HEK293 (cell line): Measurements from ENCODE around the gene ELFN1.

Experiments
- CTCF ChIA-PET: fragments of 350-600 bp; formaldehyde crosslinking; extraction: SDS; loops from one replicate; lab custom pipeline; 2021; ENCODE audit warnings: antibody characterized with exemption; lab: Yijun Ruan, JAX
- POLR2A ChIA-PET: fragments of 300-600 bp; formaldehyde crosslinking; extraction: SDS; loops from one replicate; lab custom pipeline; 2020; ENCODE audit warnings: antibody characterized with exemption, inconsistent platforms; lab: Yijun Ruan, JAX
- H3K27ac ChIP-seq: fragments of 200-500 bp; sonication (Bioruptor generic); 2 replicates; pipeline ENCODE4 v1.5.1; 2014; ENCODE audit warnings: low read depth, low read length, control low read depth, inconsistent platforms; ENCODE audit errors: extremely low read depth
- H3K36me3 ChIP-seq, 2 experiments: fragments of 200-500 bp in 1 of 2; sonication (Bioruptor generic) in 1 of 2; 1 replicate in 1 of 2; 2 replicates in 1 of 2; pipeline ENCODE4 v1.5.1; 2014 to 2017; ENCODE audit warnings: inconsistent platforms in 2 of 2, low read length in 2 of 2; ENCODE audit not compliant: control insufficient read depth in 2 of 2, insufficient read depth in 1 of 2
- H3K4me1 ChIP-seq: fragments of 200-500 bp; sonication (Bioruptor generic); 2 replicates; pipeline ENCODE4 v1.5.1; 2014; ENCODE audit warnings: mild to moderate bottlenecking, low read length, inconsistent platforms; ENCODE audit not compliant: control insufficient read depth, insufficient read depth
- H3K4me3 ChIP-seq: 2 replicates; pipeline ENCODE4 v1.5.1; 2011; ENCODE audit warnings: low read depth, mild to moderate bottlenecking, control low read depth, low read length, moderate library complexity
- H3K9me3 ChIP-seq: fragments of 200-500 bp; sonication (Bioruptor generic); 2 replicates; pipeline ENCODE4 v1.5.1; 2014; ENCODE audit warnings: low read depth, low read length, inconsistent platforms; ENCODE audit not compliant: control insufficient read depth, insufficient read depth
- KLF9 ChIP-seq: fragments of 450-650 bp; formaldehyde crosslinking; IDR thresholded peaks from 2 replicates; pipeline ENCODE4 v1.5.1; 2016; ENCODE audit warnings: missing biosample characterization, missing genetic modification characterization, low read depth
- REPIN1 ChIP-seq: fragments of 450-650 bp; formaldehyde crosslinking; IDR thresholded peaks from 2 replicates; pipeline ENCODE4 v1.5.1; 2017; ENCODE audit warnings: missing biosample characterization, missing genetic modification characterization, low read depth
- SP3 ChIP-seq: fragments of 450-650 bp; formaldehyde crosslinking; IDR thresholded peaks from 2 replicates; pipeline ENCODE4 v1.5.1; 2016; ENCODE audit warnings: missing biosample characterization, missing genetic modification characterization
- TCF7L2 ChIP-seq: IDR thresholded peaks from 2 replicates; pipeline ENCODE4 v1.6.1; 2011; ENCODE audit warnings: low read depth, mild to moderate bottlenecking, inconsistent platforms, low read length, moderate library complexity, borderline replicate concordance
- ZBTB17 ChIP-seq: fragments of 450-650 bp; formaldehyde crosslinking; IDR thresholded peaks from 2 replicates; pipeline ENCODE4 v1.5.1; 2016; ENCODE audit warnings: missing biosample characterization, missing genetic modification characterization
- ZNF121 ChIP-seq: fragments of 450-650 bp; formaldehyde crosslinking; IDR thresholded peaks from 2 replicates; pipeline ENCODE4 v1.5.1; 2016; ENCODE audit warnings: missing biosample characterization, missing genetic modification characterization
- ZNF169 ChIP-seq: fragments of 450-650 bp; formaldehyde crosslinking; IDR thresholded peaks from 2 replicates; pipeline ENCODE4 v1.5.1; 2016; ENCODE audit warnings: missing biosample characterization, missing genetic modification characterization
- ZNF184 ChIP-seq: fragments of 450-650 bp; IDR thresholded peaks from 2 replicates; pipeline ENCODE4 v1.5.1; 2018; ENCODE audit warnings: missing biosample characterization, mild to moderate bottlenecking, missing genetic modification characterization
- ZNF223 ChIP-seq: fragments of 450-650 bp; formaldehyde crosslinking; IDR thresholded peaks from 2 replicates; pipeline ENCODE4 v1.5.1; 2016; ENCODE audit warnings: missing biosample characterization, missing genetic modification characterization
- ZNF248 ChIP-seq: fragments of 450-650 bp; formaldehyde crosslinking; IDR thresholded peaks from 2 replicates; pipeline ENCODE4 v1.5.1; 2017; ENCODE audit warnings: missing biosample characterization, missing genetic modification characterization
- ZNF292 ChIP-seq: fragments of 450-650 bp; formaldehyde crosslinking; IDR thresholded peaks from 2 replicates; pipeline ENCODE4 v1.5.1; 2016; ENCODE audit warnings: low read depth, missing biosample characterization, missing genetic modification characterization, borderline replicate concordance
- ZNF302 ChIP-seq: fragments of 450-650 bp; formaldehyde crosslinking; IDR thresholded peaks from 2 replicates; pipeline ENCODE4 v1.5.1; 2016; ENCODE audit warnings: missing biosample characterization, missing genetic modification characterization, low read depth
- ZNF544 ChIP-seq: fragments of 450-650 bp; formaldehyde crosslinking; IDR thresholded peaks from 2 replicates; pipeline ENCODE4 v1.5.0; 2017; ENCODE audit warnings: missing biosample characterization, missing genetic modification characterization
- ZNF549 ChIP-seq: fragments of 450-650 bp; IDR thresholded peaks from 2 replicates; pipeline ENCODE4 v1.5.1; 2018; ENCODE audit warnings: missing biosample characterization, missing genetic modification characterization, mild to moderate bottlenecking, inconsistent platforms, moderate library complexity
- ZNF561 ChIP-seq: fragments of 450-650 bp; IDR thresholded peaks from 2 replicates; pipeline ENCODE4 v1.5.1; 2018; ENCODE audit warnings: missing biosample characterization, missing genetic modification characterization, borderline replicate concordance
- ZNF626 ChIP-seq: fragments of 450-650 bp; sonication (Bioruptor Pico); formaldehyde crosslinking; IDR thresholded peaks from 2 replicates; pipeline ENCODE4 v1.5.1; 2018; ENCODE audit warnings: missing biosample characterization, missing genetic modification characterization, inconsistent platforms
- ZNF660 ChIP-seq: fragments of 450-650 bp; IDR thresholded peaks from 2 replicates; pipeline ENCODE4 v1.5.1; 2018; ENCODE audit warnings: missing biosample characterization, mild to moderate bottlenecking, missing genetic modification characterization
- ZNF837 ChIP-seq: fragments of 450-650 bp; formaldehyde crosslinking; IDR thresholded peaks from 2 replicates; pipeline ENCODE4 v1.5.1; 2016; ENCODE audit warnings: missing biosample characterization, missing genetic modification characterization

Gene ELFN1

DNA sequence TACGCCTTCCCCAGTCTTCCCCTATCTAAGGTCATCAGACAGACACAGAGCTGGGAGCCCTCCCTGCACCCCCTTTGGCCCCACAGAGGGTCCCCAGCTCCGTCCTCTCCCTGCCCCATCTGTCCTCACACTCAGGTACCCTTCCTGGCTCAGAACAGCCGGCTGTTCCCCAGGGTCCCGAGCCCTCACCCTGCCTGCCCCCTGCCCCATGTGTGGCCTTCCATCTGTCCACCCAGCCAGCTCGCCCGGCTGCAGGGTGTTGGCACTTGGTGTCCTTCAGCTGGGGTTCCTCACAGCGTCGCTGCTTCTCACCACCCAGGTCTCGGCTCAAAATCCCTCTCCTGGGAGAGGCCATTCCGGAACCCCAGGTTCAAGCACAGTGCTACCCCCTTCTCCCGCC, 28.9 kb upstream of the ELFN1 start:
- H3K4me1 ChIP-seq: no peaks in the 10 kb centered on the region
- TF ChIP-seq ZNF292 (tag by site-specific recombination): no peak
- TF ChIP-seq ZNF544: no peak
- TF ChIP-seq ZNF660 (tag by site-specific recombination): no peak
- no peak for TF ChIP-seq ZNF626
- TF ChIP-seq ZNF837 (tag by site-specific recombination): no peak
- TF ChIP-seq, all 188 proteins: peak for 0
- CTCF ChIA-PET: interaction anchor here (0.6 kb wide), 1 partner anchor 488 kb away, joined by 4 read pairs; no protein-coding TSS in a partner anchor
- Histone ChIP-seq H3K27ac (no peak overlapping the region), H3K9me3 (no peaks in the 10 kb centered on the region), H3K36me3 (no peaks in the 10 kb centered on the region), H3K4me3 (no peak overlapping the region)
- POLR2A ChIA-PET: no interaction called here

DNA sequence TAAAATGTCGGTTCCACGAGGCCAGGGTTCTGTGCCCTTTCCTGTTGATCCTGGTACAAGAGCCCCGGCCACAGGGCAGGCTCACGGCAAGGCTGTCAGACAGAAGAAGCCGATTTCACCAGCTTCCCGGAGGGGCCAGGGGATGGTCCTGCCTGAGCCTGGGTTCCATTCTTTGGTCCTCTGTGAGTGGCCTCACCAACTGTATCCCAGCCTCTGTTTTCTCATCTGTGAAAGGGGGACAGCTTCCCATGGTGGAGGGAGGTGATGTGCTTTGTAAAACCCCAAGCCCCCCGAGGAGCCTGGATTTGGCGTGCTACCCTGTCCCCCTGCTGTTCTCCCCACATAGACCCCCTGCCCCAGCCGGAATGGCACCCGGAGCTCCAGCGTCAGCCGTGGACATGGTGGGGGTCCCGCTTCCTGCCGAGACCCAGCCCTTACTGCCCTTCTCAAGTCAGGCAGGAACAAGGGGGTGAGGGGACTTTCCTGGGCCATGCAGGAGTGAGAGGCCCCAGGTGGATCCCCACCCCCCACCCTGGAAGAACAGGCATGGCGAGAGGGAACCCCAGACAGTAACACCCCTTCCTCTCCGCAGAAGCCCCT, 28.3 kb upstream of the ELFN1 start:
- no peaks in the 10 kb centered on the region for H3K4me1 ChIP-seq
- CTCF ChIA-PET: no interaction called here

DNA sequence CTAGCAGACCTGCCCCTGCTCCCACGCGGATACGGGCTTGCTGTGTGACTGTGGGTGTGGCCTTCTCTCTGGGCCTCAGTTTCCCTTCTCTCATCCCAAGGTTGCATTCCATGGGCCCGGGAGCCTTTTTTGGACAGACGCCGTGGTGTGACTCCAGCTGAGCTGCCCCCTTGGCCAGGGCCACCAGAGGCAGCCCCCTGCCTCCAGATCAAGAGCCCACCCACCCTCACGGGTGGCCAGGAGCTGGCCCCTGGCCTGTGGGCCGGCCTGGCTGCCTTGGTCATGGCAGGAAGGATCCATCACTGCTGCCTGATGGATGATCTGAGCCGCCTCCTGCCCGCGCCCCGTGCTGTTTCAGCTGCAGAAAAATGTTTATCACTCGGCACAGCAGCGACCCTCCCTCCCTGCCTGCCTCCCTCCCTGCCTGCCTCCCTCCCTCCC, 27.8 kb upstream of the ELFN1 start:
- ChIA-PET CTCF (no interaction called here), POLR2A (no interaction called here)
- TF ChIP-seq REPIN1 (no peak), ZNF184 (tag by site-specific recombination) (no peak), ZNF169 (no peak), KLF9 (no peak), ZNF292 (tag by site-specific recombination) (no peak), TCF7L2 (no peak), ZNF248 (tag by site-specific recombination) (no peak), ZNF302 (tag by site-specific recombination) (no peak), ZNF223 (no peak), SP3 (tag by site-specific recombination) (no peak)
- no peaks in the 10 kb centered on the region for H3K9me3 ChIP-seq
- H3K4me3 ChIP-seq: no peak overlapping the region
- no peak overlapping the region for H3K27ac ChIP-seq
- H3K36me3 ChIP-seq: no peaks in the 10 kb centered on the region
- no peaks in the 10 kb centered on the region for H3K4me1 ChIP-seq

More for the DNA sequence above, 28.3 kb upstream of the ELFN1 start:
- no peak overlapping the region for H3K4me3 ChIP-seq
- no peak overlapping the region for H3K27ac ChIP-seq
- no peaks in the 10 kb centered on the region for H3K36me3 ChIP-seq
- TF ChIP-seq ZNF248 (tag by site-specific recombination) (no peak), ZNF561 (tag by site-specific recombination) (no peak), ZBTB17 (0 out of 2 replicates have a peak, but pooled peaks have one; percentile 15)
- POLR2A ChIA-PET: no interaction called here
- no peaks in the 10 kb centered on the region for H3K9me3 ChIP-seq

DNA sequence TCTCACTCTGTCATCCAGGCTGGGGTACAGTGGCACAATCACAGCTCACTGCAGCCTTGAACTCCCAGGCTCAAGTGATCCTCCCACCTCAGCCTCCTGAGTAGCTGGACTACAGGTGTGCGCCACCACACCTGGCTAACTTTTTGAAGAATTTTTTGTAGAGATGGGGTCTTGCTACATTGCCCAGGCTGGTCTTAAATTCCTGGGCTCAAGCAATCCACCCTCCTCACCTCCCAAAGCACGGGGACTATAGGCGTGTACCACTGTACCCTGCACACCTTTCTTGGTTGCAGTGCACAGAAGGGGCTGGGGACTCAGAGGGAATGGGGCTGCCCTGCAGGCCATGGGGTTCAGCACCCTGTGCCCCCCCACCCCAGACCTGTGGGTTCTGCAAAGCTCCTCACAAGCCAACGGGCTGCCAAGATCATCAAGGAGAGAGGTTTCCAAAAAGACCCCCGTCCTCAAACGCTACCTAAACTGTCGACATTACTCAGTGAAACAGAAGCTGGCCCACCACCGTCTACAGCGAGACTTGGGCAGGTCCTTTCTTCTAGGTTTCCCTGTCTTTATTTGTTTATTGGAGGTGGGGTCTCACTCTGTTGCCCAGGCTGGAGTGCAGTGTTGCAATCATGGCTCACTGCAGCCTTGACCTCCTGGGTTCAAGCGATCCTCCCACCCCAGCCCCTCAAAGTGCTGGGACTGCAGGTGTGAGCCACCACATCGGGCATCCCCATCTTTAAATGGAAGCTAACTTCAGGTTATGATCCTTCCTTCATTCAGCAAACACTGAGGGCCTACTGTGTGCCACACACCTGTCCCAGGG, 26.6 kb upstream of the ELFN1 start:
- Histone ChIP-seq H3K4me1 (no peaks in the 10 kb centered on the region), H3K27ac (no peak overlapping the region), H3K4me3 (no peak overlapping the region), H3K36me3 (no peaks in the 10 kb centered on the region), H3K9me3 (no peaks in the 10 kb centered on the region)
- CTCF ChIA-PET: interaction anchor here (0.6 kb wide), 1 partner anchor 199 kb away, joined by 3 read pairs; no protein-coding TSS in a partner anchor
- POLR2A ChIA-PET: no interaction called here
- TF ChIP-seq ZNF549 (tag by site-specific recombination): no peak
- TF ChIP-seq ZNF121 (tag by site-specific recombination): peak; percentile 53; the same call in 1 of the 2 replicates
